Upper lobe of left lung (tissue), 4 donors: ENCODE data around the gene TMEM132C.

ENCODE experiments used
- CTCF ChIP-seq, 6 experiments: fragments of 450-650 bp in 4 of 6; fragments of 200-600 bp in 2 of 6; sonication (generic) in 2 of 6; IDR thresholded peaks; one replicate each; pipeline ENCODE4 v1.5.1; 2016 to 2019; ENCODE audit warnings: antibody characterized with exemption in 6 of 6
- EP300 ChIP-seq, 4 donors: sonication (generic); formaldehyde crosslinking; IDR thresholded peaks; one replicate each; pipeline ENCODE4 v1.5.1; 2017; ENCODE audit warnings: antibody characterized with exemption in 4 of 4, control low read depth in 2 of 4
- POLR2A ChIP-seq, 4 donors: fragments of 450-650 bp; IDR thresholded peaks; one replicate each; pipeline ENCODE4 v1.5.1; 2016 to 2017; ENCODE audit warnings: antibody characterized with exemption in 4 of 4, mild to moderate bottlenecking in 2 of 4
- POLR2AphosphoS5 ChIP-seq, 2 donors: sonication (generic); formaldehyde crosslinking; IDR thresholded peaks; one replicate each; pipeline ENCODE4 v1.5.1; 2017; ENCODE audit warnings: antibody characterized with exemption in 2 of 2

DNA sequence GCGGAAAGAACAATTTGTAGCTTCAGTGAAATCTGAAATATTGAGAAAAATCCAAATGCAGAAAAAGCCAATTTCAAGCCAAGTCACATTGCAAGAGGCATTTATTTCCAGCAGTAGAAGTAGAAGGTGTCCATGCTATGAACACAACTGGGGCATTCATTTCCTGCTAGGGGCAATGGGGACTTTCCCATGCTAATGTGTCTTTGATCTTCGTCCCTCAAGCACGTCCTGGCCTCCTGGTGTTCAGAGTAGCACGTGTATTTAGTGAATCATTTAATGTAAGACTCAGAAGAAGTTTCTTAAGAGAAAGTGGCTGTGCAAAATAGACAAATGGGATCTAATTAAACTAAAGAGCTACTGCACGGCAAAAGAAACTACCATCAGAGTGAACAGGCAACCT lies 267.9 kb downstream of the TMEM132C start:
- TF ChIP-seq EP300 (IDR thresholded peaks at IDR 0.05) (no peak), CTCF (IDR thresholded peaks at IDR 0.05) (no peak), POLR2AphosphoS5 (IDR thresholded peaks at IDR 0.05) (no peak), POLR2A (IDR thresholded peaks at IDR 0.05) (no peak)
